ENCODE data around the gene RHEBL1.

RHEBL1 gene

DNA sequence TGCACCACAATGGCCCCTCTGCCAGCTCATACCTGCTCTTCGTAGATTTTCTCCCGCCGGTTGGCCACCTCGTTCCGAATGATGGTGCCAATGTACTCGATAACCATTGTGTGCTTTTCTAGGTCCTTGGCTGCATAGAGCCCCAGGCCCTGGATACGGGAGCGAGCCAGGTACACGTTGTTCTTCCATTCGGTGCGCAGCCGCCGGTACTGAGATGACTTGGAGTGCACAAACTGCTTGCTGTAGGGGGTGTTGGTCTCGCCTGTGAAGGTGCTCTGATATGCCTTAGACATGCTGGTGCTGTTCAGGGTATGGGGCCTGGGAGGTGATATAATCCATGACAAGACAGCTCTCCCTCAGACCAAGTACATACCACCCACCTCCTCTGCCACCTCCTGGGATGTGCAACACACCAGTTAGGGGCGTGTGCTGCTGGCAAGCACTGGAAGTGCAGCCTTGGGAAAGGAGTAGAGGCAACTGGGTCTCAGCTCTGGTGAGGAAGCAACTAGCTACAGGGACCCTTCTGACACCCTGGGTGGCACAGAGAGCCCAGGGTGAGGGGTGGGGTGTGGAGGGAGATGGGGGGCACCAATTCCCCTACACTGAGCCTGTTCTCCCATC, 47.1 kb downstream of the RHEBL1 start:
- FAIRE-seq (no peak), DNase-seq (ENCODE audit: insufficient read length, low spot score) (no peak)

DNA sequence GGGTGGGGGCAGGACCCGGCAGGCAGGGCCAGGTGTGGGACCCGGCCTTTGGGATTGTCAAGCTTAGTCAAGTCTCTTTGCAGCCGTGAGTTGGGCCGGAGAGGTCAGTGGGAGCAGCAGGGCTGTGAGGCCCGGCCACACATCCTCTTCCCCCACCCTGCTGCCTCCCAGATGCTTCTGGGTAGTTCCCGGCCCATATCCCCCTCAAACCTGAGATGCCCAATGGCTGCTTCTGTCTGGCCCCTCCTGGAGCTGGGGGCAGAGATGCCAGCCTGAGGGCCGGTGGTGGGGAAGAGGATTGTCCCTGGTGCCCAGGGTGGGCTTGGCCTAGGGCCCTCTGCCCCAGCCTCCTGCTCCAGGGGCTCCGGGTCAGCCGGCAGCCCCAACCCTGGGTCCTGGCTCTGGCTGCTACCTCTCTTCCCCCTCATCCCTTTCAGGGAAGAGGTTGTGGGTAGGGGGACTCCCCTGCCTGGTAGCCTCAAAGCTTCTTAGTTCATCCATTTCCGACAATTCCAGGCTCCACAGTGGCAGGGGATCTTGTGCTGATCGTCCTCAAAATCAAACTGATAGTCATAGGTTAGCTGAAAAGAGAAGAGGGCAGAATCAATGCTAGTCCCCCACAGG, 48.4 kb downstream of the RHEBL1 start:
- no peak for DNase-seq (ENCODE audit: insufficient read length, low spot score)

GRCh38 chr12:49020441-49020840, 49.3 kb downstream of the RHEBL1 start:
- FAIRE-seq (no peak), DNase-seq (ENCODE audit: insufficient read length, low spot score) (no peak)

More for the DNA sequence above, 48.4 kb downstream of the RHEBL1 start:
- no peak for FAIRE-seq

- no peak for FAIRE-seq
- DNase-seq (ENCODE audit: insufficient read length, low spot score): peak; percentile 54
Observed at GRCh38 chr12:49019443-49020324, 50.1 kb downstream of the RHEBL1 start.

DNA sequence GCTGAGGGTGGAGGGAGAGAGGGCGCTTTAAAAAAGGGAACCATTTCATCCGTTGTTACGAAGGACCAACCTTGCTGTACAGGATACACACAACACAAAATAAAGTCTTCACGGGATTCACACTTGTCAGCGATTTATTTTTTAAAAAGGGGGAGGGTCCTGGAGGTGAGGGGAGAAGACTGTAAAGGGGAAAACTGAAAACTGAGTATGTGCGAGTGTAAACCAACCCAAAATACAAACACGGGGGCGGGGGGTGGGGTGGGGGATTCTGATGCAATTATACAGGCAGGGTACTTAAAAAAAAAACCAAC, 50.7 kb downstream of the RHEBL1 start:
- DNase-seq (ENCODE audit: insufficient read length, low spot score) (no peak), FAIRE-seq (no peak)

DNA sequence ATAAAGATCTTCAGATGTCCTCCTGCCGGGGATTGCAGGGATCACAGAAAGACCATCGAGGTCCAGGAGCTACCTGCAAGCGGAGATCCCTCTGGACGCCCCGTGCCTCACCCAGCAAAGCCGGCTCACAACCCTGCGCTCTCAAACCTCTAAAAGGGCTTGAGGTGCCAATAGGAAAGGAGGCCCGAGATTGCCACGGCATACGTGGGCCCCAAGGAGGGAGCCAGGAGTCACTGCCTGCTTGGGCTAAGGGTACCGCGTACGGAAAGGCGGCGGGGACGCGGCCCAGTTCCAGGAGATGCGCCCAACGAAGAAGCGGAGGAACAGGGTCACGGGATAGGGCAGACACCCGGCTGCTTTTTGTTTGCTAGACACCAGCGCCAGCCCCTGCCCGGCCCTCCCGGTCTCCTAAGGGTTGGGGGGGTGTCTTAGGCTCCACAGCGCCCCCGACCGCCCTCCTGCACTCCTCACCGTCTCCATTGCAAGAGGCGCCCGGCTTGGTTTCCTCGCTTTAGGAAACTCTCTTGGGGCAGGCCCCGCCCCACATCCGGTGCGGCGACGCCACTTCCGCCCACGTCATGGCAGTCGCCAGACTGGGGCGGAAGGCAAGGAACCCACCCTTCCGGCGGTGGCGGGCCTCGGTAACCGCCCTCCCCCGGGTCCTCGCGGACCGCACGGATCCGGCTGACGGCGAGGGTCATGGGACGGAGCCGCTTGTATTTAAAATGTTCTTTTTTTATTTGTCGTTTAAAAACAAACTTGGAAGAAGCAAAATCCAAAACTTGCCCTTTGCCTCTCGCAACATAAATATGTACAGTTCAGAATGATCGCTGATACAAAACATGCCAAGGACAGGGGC, 51.3 kb downstream of the RHEBL1 start, which contains the start of gene PRKAG1:
TSS of gene PRKAG1 (minus strand) at position 516 of the 859 bp plus-strand sequence. CDS start at position 480, 36 bp downstream.
- FAIRE-seq (peak; percentile 80), DNase-seq (ENCODE audit: insufficient read length, low spot score) (peak; percentile 98)

DNA sequence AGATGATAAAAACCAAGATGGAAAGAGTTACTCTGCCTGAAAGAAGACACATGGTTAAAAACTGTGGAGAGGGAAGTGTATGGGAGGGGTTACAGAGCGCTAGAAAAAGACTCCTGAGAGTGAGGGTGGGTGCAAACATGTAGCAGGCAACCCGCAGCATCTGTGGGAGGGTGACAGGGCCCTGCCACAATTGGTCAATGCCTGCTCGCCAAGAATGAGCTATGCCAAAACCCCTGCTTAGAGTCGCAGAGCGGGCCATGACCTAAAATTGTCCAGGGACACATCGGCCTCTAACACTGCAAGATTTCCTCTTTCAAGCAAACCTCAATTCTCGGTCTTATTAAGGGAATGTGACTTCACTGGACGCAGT, 51.9 kb downstream of the RHEBL1 start:
- DNase-seq (ENCODE audit: insufficient read length, low spot score) (no peak), FAIRE-seq (no peak)

DNA sequence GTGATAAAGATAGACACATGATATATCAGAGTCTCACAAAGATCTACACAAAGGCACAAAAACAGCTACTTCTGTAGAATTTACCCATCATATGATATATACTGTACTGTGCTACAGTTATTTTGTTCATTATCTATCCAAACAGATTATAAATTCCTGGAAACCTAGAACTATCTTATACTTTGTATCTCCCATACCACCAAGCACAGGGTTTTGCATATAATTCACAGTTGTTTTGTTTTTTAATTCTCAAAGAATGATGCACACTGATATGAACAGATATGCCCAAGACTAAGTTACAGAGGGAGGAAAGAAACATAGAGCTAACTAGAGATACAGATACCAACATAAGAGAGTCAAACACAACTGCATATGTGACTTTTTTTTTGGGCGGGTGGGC, 54.6 kb downstream of the RHEBL1 start:
- no peak for DNase-seq (ENCODE audit: insufficient read length, low spot score)
- FAIRE-seq: no peak

Data from HTR-8/SVneo (cell line).